ENCODE results near the gene SIRT2. TPM values are rescaled to one million over a fixed set of nuclear protein-coding genes. Genes with fewer than 3 reads are reported as not detected.
"Not testable (repeated sequence)": the region's sequence is repeated elsewhere in the genome, so short reads cannot be mapped to it uniquely, and the experiment has no call there.

Gene SIRT2
- polyA plus RNA-seq, 6 donors from 2014 or later = 43.2 to 64.9 (median 54.4) TPM

- peak overlapping the region in 3 of 6 donors; percentile 96 to 99 (median 98) for H3K27ac Mint-ChIP-seq
- no peaks in the 10 kb centered on the region for H3K9me3 Mint-ChIP-seq
- peaks cover 34 to 55% (median 37%) of the 10 kb centered on the region in 3 donors for H3K4me1 Mint-ChIP-seq
- H3K27me3 Mint-ChIP-seq = no peaks in the 10 kb centered on the region
- DNase-seq (no peak), ATAC-seq (ENCODE audit: low read depth in 2 of 2) (no peak)
- peak overlapping the region in 5 of 8 donors; percentile 22 to 79 (median 79) for H3K4me3 Mint-ChIP-seq
- H3K36me3 Mint-ChIP-seq = no peaks in the 10 kb centered on the region
Measured at GRCh38 chr19:38879400-38879751, 20.0 kb downstream of the SIRT2 start.

GRCh38 chr19:38878575-38879399, 20.6 kb downstream of the SIRT2 start:
- peaks cover 34 to 54% (median 37%) of the 10 kb centered on the region in 3 donors for H3K4me1 Mint-ChIP-seq
- H3K9me3 Mint-ChIP-seq = no peaks in the 10 kb centered on the region
- H3K4me3 Mint-ChIP-seq = peak overlapping the region; percentile 79 to 91 (median 85)
- peak overlapping the region; percentile 96 to 99 (median 98) for H3K27ac Mint-ChIP-seq
- no peak for ATAC-seq (ENCODE audit: low read depth in 2 of 2)
- H3K36me3 Mint-ChIP-seq = no peaks in the 10 kb centered on the region
- DNase-seq = no peak
- no peaks in the 10 kb centered on the region for H3K27me3 Mint-ChIP-seq

- H3K4me1 Mint-ChIP-seq = peaks cover 31 to 48% (median 34%) of the 10 kb centered on the region in 3 donors
- peak within 1 kb of the TSS; percentile 79 to 91 (median 85) for H3K4me3 Mint-ChIP-seq
- DNase-seq (peak; percentile 78), ATAC-seq (ENCODE audit: low read depth in 2 of 2) (peak; percentile 96)
- H3K36me3 Mint-ChIP-seq = no peaks in the 10 kb centered on the region
- no peaks in the 10 kb centered on the region for H3K27me3 Mint-ChIP-seq
- H3K9me3 Mint-ChIP-seq = no peaks in the 10 kb centered on the region
- H3K27ac Mint-ChIP-seq = peak within 1 kb of the TSS; percentile 96 to 99 (median 98)
Measured at GRCh38 chr19:38877781-38878574, 21.4 kb downstream of the SIRT2 start, which contains the start of gene RINL. Gene RINL, minus strand, starts transcription at chr19:38878275. Its CDS starts 1,533 bp downstream, at chr19:38876742.

- Mint-ChIP-seq H3K4me1 (peaks cover 34 to 49% (median 36%) of the 10 kb centered on the region in 3 donors), H3K27ac (peak overlapping the region in 4 of 6 donors; percentile 87 to 99 (median 95)), H3K27me3 (no peaks in the 10 kb centered on the region), H3K36me3 (no peaks in the 10 kb centered on the region), H3K4me3 (peak overlapping the region in 3 of 8 donors; percentile 6 to 32 (median 21)), H3K9me3 (no peaks in the 10 kb centered on the region)
- DNase-seq (no peak), ATAC-seq (ENCODE audit: low read depth in 2 of 2) (no peak)
Measured at GRCh38 chr19:38875656-38876395, 23.6 kb downstream of the SIRT2 start.

GRCh38 chr19:38873400-38873799, 26.0 kb downstream of the SIRT2 start:
- ATAC-seq (ENCODE audit: low read depth in 2 of 2); H3K9me3 Mint-ChIP-seq; H3K27me3 Mint-ChIP-seq; H3K36me3 Mint-ChIP-seq; DNase-seq: not testable (repeated sequence)
- Mint-ChIP-seq H3K4me1 (peaks cover 40 to 57% (median 51%) of the 10 kb centered on the region in 3 donors), H3K27ac (peak overlapping the region in 2 of 6 donors; percentile 43 to 67), H3K4me3 (peak overlapping the region in 1 of 8 donors; percentile 38)

GRCh38 chr19:38870612-38871011, 28.8 kb downstream of the SIRT2 start:
- no peaks in the 10 kb centered on the region for H3K27me3 Mint-ChIP-seq
- DNase-seq = no peak
- peak overlapping the region in 5 of 6 donors; percentile 58 to 97 (median 94) for H3K27ac Mint-ChIP-seq
- peaks cover 37 to 54% (median 48%) of the 10 kb centered on the region in 3 donors for H3K4me1 Mint-ChIP-seq
- ATAC-seq (ENCODE audit: low read depth in 2 of 2) = no peak
- peak overlapping the region; percentile 83 to 98 (median 92) for H3K4me3 Mint-ChIP-seq
- no peaks in the 10 kb centered on the region for H3K36me3 Mint-ChIP-seq
- no peaks in the 10 kb centered on the region for H3K9me3 Mint-ChIP-seq

GRCh38 chr19:38869836-38870607, 29.4 kb downstream of the SIRT2 start:
- Mint-ChIP-seq H3K27me3 (no peaks in the 10 kb centered on the region), H3K4me3 (peak overlapping the region; percentile 93 to 98 (median 97)), H3K9me3 (peaks cover 0 to 3% (median 0%) of the 10 kb centered on the region in 7 donors), H3K4me1 (peaks cover 42 to 59% (median 54%) of the 10 kb centered on the region in 3 donors), H3K36me3 (no peaks in the 10 kb centered on the region), H3K27ac (peak overlapping the region; percentile 91 to 99 (median 95))
- DNase-seq = peak; percentile 95
- ATAC-seq (ENCODE audit: low read depth in 2 of 2) = peak; percentile 90 to 93

GRCh38 chr19:38869160-38869835, 30.1 kb downstream of the SIRT2 start:
- H3K9me3 Mint-ChIP-seq = peaks cover 0 to 4% (median 2%) of the 10 kb centered on the region in 7 donors
- H3K27ac Mint-ChIP-seq = peak overlapping the region in 5 of 6 donors; percentile 94 to 99 (median 96)
- no peaks in the 10 kb centered on the region for H3K27me3 Mint-ChIP-seq
- H3K4me1 Mint-ChIP-seq = peaks cover 48 to 66% (median 61%) of the 10 kb centered on the region in 3 donors
- H3K4me3 Mint-ChIP-seq = peak overlapping the region; percentile 93 to 98 (median 97)
- DNase-seq (peak; percentile 67), ATAC-seq (ENCODE audit: low read depth in 2 of 2) (peak; percentile 46)
- H3K36me3 Mint-ChIP-seq = no peaks in the 10 kb centered on the region

- Mint-ChIP-seq H3K9me3 (peaks cover 0 to 5% (median 2%) of the 10 kb centered on the region in 7 donors), H3K4me1 (peaks cover 51 to 68% (median 64%) of the 10 kb centered on the region in 3 donors), H3K36me3 (no peaks in the 10 kb centered on the region), H3K4me3 (peak overlapping the region; percentile 93 to 98 (median 97)), H3K27me3 (no peaks in the 10 kb centered on the region), H3K27ac (peak overlapping the region in 5 of 6 donors; percentile 80 to 96 (median 94))
- no peak for DNase-seq
- no peak for ATAC-seq (ENCODE audit: low read depth in 2 of 2)
Measured at GRCh38 chr19:38868551-38868950, 30.9 kb downstream of the SIRT2 start.

GRCh38 chr19:38867171-38867780, 32.1 kb downstream of the SIRT2 start:
- ATAC-seq (ENCODE audit: low read depth in 2 of 2) (no peak), DNase-seq (no peak)
- Mint-ChIP-seq H3K36me3 (no peaks in the 10 kb centered on the region), H3K4me1 (peaks cover 53 to 77% (median 70%) of the 10 kb centered on the region in 3 donors), H3K27ac (peak overlapping the region in 4 of 6 donors; percentile 62 to 98 (median 96)), H3K27me3 (no peaks in the 10 kb centered on the region), H3K9me3 (peaks cover 0 to 5% (median 2%) of the 10 kb centered on the region in 7 donors), H3K4me3 (peak overlapping the region in 5 of 8 donors; percentile 34 to 84 (median 44))

- Mint-ChIP-seq H3K36me3 (no peaks in the 10 kb centered on the region), H3K27ac (peak overlapping the region in 5 of 6 donors; percentile 61 to 97 (median 88)), H3K9me3 (peaks cover 0 to 5% (median 2%) of the 10 kb centered on the region in 7 donors), H3K27me3 (no peaks in the 10 kb centered on the region), H3K4me3 (peak overlapping the region; percentile 19 to 86 (median 62)), H3K4me1 (peaks cover 45 to 79% (median 63%) of the 10 kb centered on the region in 3 donors)
- no peak for DNase-seq
- ATAC-seq (ENCODE audit: low read depth in 2 of 2) = no peak
Measured at GRCh38 chr19:38862321-38863059, 36.9 kb downstream of the SIRT2 start.
